H1 (cell line): ENCODE measurements around the gene MAMSTR. TPM values are rescaled to one million over a fixed set of nuclear protein-coding genes. Genes with fewer than 3 reads are reported as not detected.
A peak's percentile ranks its signal among the peaks of the same experiment; 100 is the strongest.

Source experiments
- CTCF ChIA-PET: fragments of 300-600 bp; sonication (Branson Sonifier 250); formaldehyde crosslinking; loops from one replicate; lab custom pipeline; 2021; ENCODE audit not compliant: partially characterized antibody; lab: Charles Lee
- POLR2A ChIA-PET: fragments of 300-600 bp; sonication (Branson Sonifier 250); formaldehyde crosslinking; loops from one replicate; lab custom pipeline; 2021; ENCODE audit warnings: inconsistent platforms; ENCODE audit not compliant: partially characterized antibody; lab: Charles Lee
- DNase-seq, 2 experiments: peaks; one replicate each; pipeline versions ENCODE4 v3.0.0 to v3.0.0-alpha.2; 2010 to 2022; ENCODE audit warnings: low spot score in 2 of 2, low read depth in 1 of 2, mixed read lengths in 1 of 2
- FAIRE-seq: peaks from 2 replicates; lab custom pipeline; 2011; peaks lifted over from hg19 to GRCh38; lab: Jason Lieb, UNC
- H2AFZ ChIP-seq: 2 replicates; pipeline ENCODE4 v1.8.1; 2012; ENCODE audit warnings: low read length, inconsistent platforms
- H2AK5ac ChIP-seq: 2 replicates; pipeline ENCODE4 v1.6.1; 2013; ENCODE audit warnings: low read depth, low read length
- H2BK120ac ChIP-seq: replicated peaks from 2 replicates; pipeline ENCODE3; 2013; ENCODE audit warnings: low read depth, low read length, inconsistent platforms
- H2BK12ac ChIP-seq: 2 replicates; pipeline ENCODE4 v1.6.1; 2013; ENCODE audit warnings: low read depth, low read length
- H2BK15ac ChIP-seq: 2 replicates; pipeline ENCODE4 v1.6.1; 2013; ENCODE audit warnings: low read length
- H2BK20ac ChIP-seq: 2 replicates; pipeline ENCODE4 v1.6.1; 2013; ENCODE audit warnings: low read length
- H2BK5ac ChIP-seq: 2 replicates; pipeline ENCODE4 v1.6.1; 2013; ENCODE audit warnings: low read depth, low read length
- H3K14ac ChIP-seq: 2 replicates; pipeline ENCODE4 v1.6.1; 2013; ENCODE audit warnings: inconsistent platforms; ENCODE audit not compliant: insufficient read length
- H3K18ac ChIP-seq: 2 replicates; pipeline ENCODE4 v1.6.1; 2013; ENCODE audit warnings: low read length; ENCODE audit errors: extremely low read depth
- H3K23ac ChIP-seq: 2 replicates; pipeline ENCODE4 v1.6.1; 2013; ENCODE audit warnings: inconsistent platforms; ENCODE audit not compliant: insufficient read length
- H3K23me2 ChIP-seq: 2 replicates; pipeline ENCODE4 v1.6.1; 2013; ENCODE audit warnings: low read depth, low read length
- H3K27ac ChIP-seq: 2 replicates; pipeline ENCODE4 v1.6.1; 2011; ENCODE audit warnings: low read depth, low read length, inconsistent platforms
- H3K27me3 ChIP-seq, 4 experiments: replicated peaks in 1 of 4; 1 replicate in 1 of 4; 2 replicates in 3 of 4; pipeline versions ENCODE4 v1.6.1 to v1.8.1; 2011 to 2013; ENCODE audit warnings: low read length in 3 of 4, mild to moderate bottlenecking in 3 of 4, inconsistent platforms in 2 of 4, mixed read lengths in 2 of 4, moderate library complexity in 1 of 4; ENCODE audit not compliant: control insufficient read depth in 3 of 4, insufficient read depth in 3 of 4; ENCODE audit errors: extremely low read depth in 1 of 4
- H3K36me3 ChIP-seq, 4 experiments: 2 replicates each; pipeline versions ENCODE4 v1.6.1 to v1.8.1; 2011 to 2013; ENCODE audit warnings: mild to moderate bottlenecking in 4 of 4, low read length in 3 of 4, moderate library complexity in 2 of 4, control low read depth in 1 of 4, inconsistent platforms in 1 of 4; ENCODE audit not compliant: insufficient read depth in 4 of 4, control insufficient read depth in 2 of 4
- H3K4ac ChIP-seq: replicated peaks from 2 replicates; pipeline ENCODE3; 2013; ENCODE audit warnings: low read length, low read depth, mixed read lengths, inconsistent platforms; ENCODE audit not compliant: insufficient read length
- H3K4me1 ChIP-seq, 4 experiments: replicated peaks in 1 of 4; 1 replicate in 1 of 4; 2 replicates in 3 of 4; pipeline versions ENCODE4 v1.6.1 to v1.8.1; 2011 to 2013; ENCODE audit warnings: low read length in 3 of 4, inconsistent platforms in 2 of 4, mixed read lengths in 1 of 4; ENCODE audit not compliant: insufficient read depth in 4 of 4, control insufficient read depth in 3 of 4
- H3K4me2 ChIP-seq, 2 experiments: 2 replicates each; pipeline versions ENCODE4 v1.6.1 to v1.8.1; 2011 to 2013; ENCODE audit warnings: low read depth in 2 of 2, low read length in 2 of 2, control low read depth in 1 of 2, inconsistent platforms in 1 of 2, mild to moderate bottlenecking in 1 of 2; ENCODE audit not compliant: insufficient read depth in 1 of 2
- H3K4me3 ChIP-seq, 4 experiments: fragments of 200-600, 300-600 bp in 1 of 4; sonication (generic), shearing (Covaris generic), sonication (Bioruptor Twin) in 1 of 4; 2 replicates each; pipeline versions ENCODE4 v1.5.1 to v1.8.1; 2011 to 2016; ENCODE audit warnings: low read length in 4 of 4, low read depth in 3 of 4, control low read depth in 2 of 4, inconsistent platforms in 2 of 4, mild to moderate bottlenecking in 2 of 4, mixed read lengths in 1 of 4, moderate library complexity in 1 of 4; ENCODE audit not compliant: insufficient read depth in 2 of 4; ENCODE audit errors: extremely low read depth in 1 of 4
- H3K56ac ChIP-seq: replicated peaks from 2 replicates; pipeline ENCODE3; 2013; ENCODE audit warnings: low read depth, mild to moderate bottlenecking, mixed read lengths, low read length, inconsistent platforms; ENCODE audit not compliant: insufficient read length
- H3K79me1 ChIP-seq: 2 replicates; pipeline ENCODE4 v1.6.1; 2013; ENCODE audit warnings: low read depth, low read length, control low read depth
- H3K79me2 ChIP-seq, 2 experiments: 2 replicates each; pipeline versions ENCODE4 v1.6.1 to v1.8.1; 2012 to 2013; ENCODE audit warnings: low read length in 2 of 2, mild to moderate bottlenecking in 2 of 2, inconsistent platforms in 1 of 2; ENCODE audit not compliant: insufficient read depth in 2 of 2, control insufficient read depth in 1 of 2
- H3K9ac ChIP-seq, 4 experiments: replicated peaks in 1 of 4; 1 replicate in 1 of 4; 2 replicates in 3 of 4; pipeline versions ENCODE4 v1.6.1 to v1.8.1; 2011 to 2013; ENCODE audit warnings: low read depth in 3 of 4, low read length in 3 of 4, control low read depth in 2 of 4, mild to moderate bottlenecking in 2 of 4, moderate library complexity in 2 of 4, inconsistent platforms in 1 of 4; ENCODE audit errors: extremely low read depth in 1 of 4
- H3K9me3 ChIP-seq, 2 experiments: 2 replicates each; pipeline versions ENCODE4 v1.6.1 to v1.8.1; 2012 to 2013; ENCODE audit warnings: mild to moderate bottlenecking in 2 of 2, moderate library complexity in 2 of 2, control low read depth in 1 of 2, inconsistent platforms in 1 of 2, low read depth in 1 of 2, low read length in 1 of 2, mixed read lengths in 1 of 2; ENCODE audit not compliant: insufficient read depth in 2 of 2
- H4K20me1 ChIP-seq, 2 experiments: replicated peaks in 1 of 2; 2 replicates each; pipeline versions ENCODE3 to v1.8.1; 2011 to 2013; ENCODE audit warnings: inconsistent platforms in 2 of 2, low read length in 2 of 2, mild to moderate bottlenecking in 1 of 2; ENCODE audit not compliant: insufficient read depth in 2 of 2, control insufficient read depth in 1 of 2
- H4K5ac ChIP-seq: 2 replicates; pipeline ENCODE4 v1.6.1; 2013; ENCODE audit warnings: low read length, low read depth, mixed read lengths, inconsistent platforms; ENCODE audit not compliant: insufficient read length
- H4K8ac ChIP-seq: 2 replicates; pipeline ENCODE4 v1.8.0; 2013; ENCODE audit warnings: mild to moderate bottlenecking, moderate library complexity, low read length, inconsistent platforms; ENCODE audit not compliant: insufficient read depth; ENCODE audit errors: extremely low read depth
- H4K91ac ChIP-seq: replicated peaks from 2 replicates; pipeline ENCODE3; 2013; ENCODE audit warnings: low read length, mixed read lengths, inconsistent platforms; ENCODE audit not compliant: insufficient read length
- CBX5 ChIP-seq: fragments of 300-800, 300-1000 bp; sonication (generic); IDR thresholded peaks from 2 replicates; pipeline ENCODE4 v1.7.1; 2016; ENCODE audit warnings: antibody characterized with exemption, low read length, low read depth
- CREB1 ChIP-seq: IDR thresholded peaks from 2 replicates; pipeline ENCODE4 v1.6.1; 2012; ENCODE audit warnings: inconsistent platforms
- POLR2A ChIP-seq, 2 experiments: IDR thresholded peaks; 1 replicate in 1 of 2; 2 replicates in 1 of 2; pipeline ENCODE4 v1.6.1; 2011; ENCODE audit warnings: low read depth in 2 of 2, low read length in 2 of 2, mild to moderate bottlenecking in 2 of 2; ENCODE audit errors: control extremely low read depth in 1 of 2
- POLR2AphosphoS5 ChIP-seq: IDR thresholded peaks from 2 replicates; pipeline ENCODE4 v1.6.1; 2011; ENCODE audit warnings: low read depth, low read length
- SIX5 ChIP-seq: IDR thresholded peaks from 2 replicates; pipeline ENCODE4 v1.6.1; 2011; ENCODE audit warnings: mild to moderate bottlenecking, low read depth, low read length
- SP2 ChIP-seq: IDR thresholded peaks from 2 replicates; pipeline ENCODE4 v1.6.1; 2012; ENCODE audit warnings: mild to moderate bottlenecking, low read length, inconsistent platforms
- SP4 ChIP-seq: IDR thresholded peaks from 2 replicates; pipeline ENCODE4 v1.6.1; 2012; ENCODE audit warnings: low read length, inconsistent platforms
- ZNF274 ChIP-seq: IDR thresholded peaks from 2 replicates; pipeline ENCODE4 v1.7.0; 2012; ENCODE audit warnings: low read length, borderline replicate concordance; ENCODE audit errors: extremely low read depth
- WGBS, 2 experiments: shearing (Covaris generic) in 1 of 2; methylation state at CpG; one replicate each; pipeline versions ENCODE4 v1.1.6 to v1.1.7; 2013 to 2015; ENCODE audit warnings: low lambda C conversion rate in 2 of 2, mixed read lengths in 2 of 2, inconsistent platforms in 1 of 2, low coverage in 1 of 2, missing lambda C conversion rate in 1 of 2; ENCODE audit not compliant: insufficient replicate concordance in 2 of 2, insufficient coverage in 1 of 2, insufficient read length in 1 of 2; ENCODE audit errors: extremely low coverage in 1 of 2, missing lambda C conversion rate in 1 of 2; 5-methylcytosine and 5-hydroxymethylcytosine counted together
- polyA plus RNA-seq, 7 experiments: library from polyadenylated mRNA; depleted of rRNA in 3 of 7; stranded (reverse) in 5 of 7; unstranded in 2 of 7; fragments of >200 nt in 5 of 7; fragments of 200-250 nt in 2 of 7; gene quantifications; 1 replicate in 5 of 7; 2 replicates in 1 of 7; 4 replicates in 1 of 7; pipeline versions ENCODE4 v1.2.1 to v1.2.3, GENCODE V29; 2011 to 2013; ENCODE audit warnings: missing spikeins in 2 of 7, mixed read lengths in 2 of 7
- total RNA-seq: library from RNA; stranded (reverse); fragmentation: NEBNext Ultra II Directional; extraction: Animal tissue kit (Norgen Biotek cat#: 25700); gene quantifications from 2 replicates; pipeline ENCODE4 v1.2.1, GENCODE V29; 2021
- TF ChIP-seq, protein P1 (sequence below): IDR thresholded peaks from 2 replicates; pipeline ENCODE4 v1.6.1; 2012; ENCODE audit warnings: low read length, inconsistent platforms

The MAMSTR gene
- total and polyA plus RNA-seq, 2 of the 8 experiments (the other 6 are each of a cell fraction or from before 2014, with no cell fraction given) = 2.0 to 2.3 TPM

DNA sequence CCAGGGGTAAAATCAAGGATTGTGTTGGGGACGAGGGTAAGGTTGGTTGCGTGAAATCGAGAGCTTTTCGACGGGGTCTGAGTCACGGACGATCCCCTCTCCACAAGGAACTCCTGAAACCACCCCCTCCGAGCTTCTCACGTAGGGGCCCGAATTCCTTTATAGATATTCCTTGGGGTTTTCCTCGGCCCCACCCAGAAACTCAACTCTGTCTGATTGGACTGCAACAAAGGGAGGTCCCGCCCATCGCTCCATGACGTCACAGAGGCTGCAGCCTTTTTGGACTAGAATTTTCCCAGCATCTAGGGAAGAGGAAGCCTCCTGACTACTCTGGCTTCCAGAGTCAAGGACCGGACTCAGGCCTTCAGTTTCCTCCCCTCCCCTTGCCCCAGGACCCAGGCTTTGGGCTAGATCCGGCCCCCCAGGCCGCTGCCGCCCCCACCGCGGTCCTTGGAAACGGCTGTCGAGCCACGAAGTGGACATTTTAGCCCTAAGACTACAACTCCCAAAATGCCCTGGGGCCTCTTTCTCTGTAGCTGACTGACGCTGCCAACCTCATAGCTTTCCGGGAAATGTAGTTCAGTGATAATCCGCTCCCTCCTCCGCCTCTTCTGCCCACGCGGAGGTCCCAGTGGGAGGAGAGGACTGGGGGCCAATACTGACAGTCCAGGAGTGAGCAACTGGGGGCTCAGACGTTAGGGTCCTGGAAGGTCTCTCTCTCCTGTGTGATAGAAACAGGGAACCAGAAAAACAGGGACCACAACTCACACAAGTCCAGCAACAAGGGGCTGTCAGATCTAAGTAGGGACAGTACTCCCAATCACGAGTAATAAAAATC lies 27.4 kb upstream of the MAMSTR start, which contains the start of gene IZUMO1:
Gene IZUMO1 (minus strand): TSS at position 172 of the 838 bp plus-strand sequence. CDS start 1,050 bp downstream, outside the sequence.
- peak within 1 kb of the TSS; percentile 66; the same call in 1 of the 2 replicates for H3K27ac ChIP-seq
- peak; percentile 45 for TF ChIP-seq POLR2AphosphoS5
- peak in 1 of 2 experiments; percentile 77; a peak in 2 of 3 replicates for TF ChIP-seq POLR2A (IDR thresholded peaks at IDR 0.05; ENCODE audit: control extremely low read depth in 1 of 2, low read depth in 2 of 2, low read length in 2 of 2)
- TF ChIP-seq SP2 = no peak
- TF ChIP-seq, protein P1, sequence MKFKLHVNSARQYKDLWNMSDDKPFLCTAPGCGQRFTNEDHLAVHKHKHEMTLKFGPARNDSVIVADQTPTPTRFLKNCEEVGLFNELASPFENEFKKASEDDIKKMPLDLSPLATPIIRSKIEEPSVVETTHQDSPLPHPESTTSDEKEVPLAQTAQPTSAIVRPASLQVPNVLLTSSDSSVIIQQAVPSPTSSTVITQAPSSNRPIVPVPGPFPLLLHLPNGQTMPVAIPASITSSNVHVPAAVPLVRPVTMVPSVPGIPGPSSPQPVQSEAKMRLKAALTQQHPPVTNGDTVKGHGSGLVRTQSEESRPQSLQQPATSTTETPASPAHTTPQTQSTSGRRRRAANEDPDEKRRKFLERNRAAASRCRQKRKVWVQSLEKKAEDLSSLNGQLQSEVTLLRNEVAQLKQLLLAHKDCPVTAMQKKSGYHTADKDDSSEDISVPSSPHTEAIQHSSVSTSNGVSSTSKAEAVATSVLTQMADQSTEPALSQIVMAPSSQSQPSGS = peak; percentile 53; the same call in 1 of the 2 replicates
- peak; percentile 96 for TF ChIP-seq SIX5
- TF ChIP-seq ZNF274 = no peak
- TF ChIP-seq SP4 = peak; percentile 77; the same call in 1 of the 2 replicates
- TF ChIP-seq CBX5 = no peak
- TF ChIP-seq CREB1 = peak; percentile 87

More for the DNA sequence above, 27.4 kb upstream of the MAMSTR start, which contains the start of gene IZUMO1:
- peak within 1 kb of the TSS; percentile 78; the same call in 1 of the 2 replicates for H3K18ac ChIP-seq
- peak within 1 kb of the TSS; percentile 57 to 73 (median 61) for H3K4me3 ChIP-seq
- no peak within 1 kb of the TSS for H3K14ac ChIP-seq
- peak within 1 kb of the TSS; percentile 73 to 78 for H3K4me2 ChIP-seq
- H2AFZ ChIP-seq = no peak within 1 kb of the TSS
- no peak within 1 kb of the TSS for H3K23ac ChIP-seq
- H3K4ac ChIP-seq = peak within 1 kb of the TSS; percentile 10
- H4K91ac ChIP-seq = no peak within 1 kb of the TSS
- peak within 1 kb of the TSS; percentile 75 for H2BK5ac ChIP-seq
- peaks cover 6% of the 10 kb centered on the region; the same call in 1 of the 2 replicates for H3K23me2 ChIP-seq
- H3K4me1 ChIP-seq = peaks cover 4 to 6% (median 5%) of the 10 kb centered on the region in 4 experiments
- H3K79me1 ChIP-seq = peaks cover 14% of the 10 kb centered on the region
- H2BK15ac ChIP-seq = 0 out of 2 replicates have a peak within 1 kb of the TSS, but pooled peaks have one; percentile 8
- H3K9ac ChIP-seq = peak within 1 kb of the TSS in 3 of 4 experiments; percentile 22 to 35 (median 31); a peak in 3 of 7 replicates
- H3K56ac ChIP-seq = no peak within 1 kb of the TSS
- POLR2A ChIA-PET = interaction anchor here (0.8 to 5.6 kb wide), 17 partner anchors 8 to 145 kb away, joined by 3 to 30 read pairs (median 5); partner anchors contain the start of genes CA11 and FUT2
- peak within 1 kb of the TSS; percentile 41; the same call in 1 of the 2 replicates for H4K8ac ChIP-seq
- H3K36me3 ChIP-seq = peaks cover 11 to 30% (median 15%) of the 10 kb centered on the region in 4 experiments
- DNase-seq (peak in 1 of 2 experiments; percentile 97), FAIRE-seq (no peak)
- CTCF ChIA-PET = interaction anchor here (1.1 to 1.2 kb wide), 2 partner anchors 34 to 36 kb away, joined by 3 read pairs; no protein-coding TSS in a partner anchor
- H2BK12ac ChIP-seq = peak within 1 kb of the TSS; percentile 80
- H4K5ac ChIP-seq = peak within 1 kb of the TSS; percentile 59
- peak within 1 kb of the TSS; percentile 93; the same call in 1 of the 2 replicates for H2AK5ac ChIP-seq
- H3K27me3 ChIP-seq = no peaks in the 10 kb centered on the region
- H3K9me3 ChIP-seq = no peaks in the 10 kb centered on the region
- 5% methylated on average over 31 of the region's 31 CpGs; no CpG with 5 or more reads in 1 of the 2 experiments for WGBS, 2 experiments
- H4K20me1 ChIP-seq = peaks cover 3 to 7% of the 10 kb centered on the region in 2 experiments
- peaks cover 3 to 23% of the 10 kb centered on the region in 2 experiments; a peak in 3 of 4 replicates for H3K79me2 ChIP-seq
- no peak within 1 kb of the TSS for H2BK20ac ChIP-seq
- H2BK120ac ChIP-seq = peak within 1 kb of the TSS; percentile 3
